ENCODE data around the gene WWOX. TPM values are rescaled to one million over a fixed set of nuclear protein-coding genes. Genes with fewer than 3 reads are reported as not detected.

WWOX gene
- total RNA-seq, 5 donors from 2014 or later (not counting 1 experiment from before 2014, with no cell fraction given) = 21.2 to 26.0 (median 22.6) TPM

GRCh38 chr16:78415669-78416068, 316.2 kb downstream of the WWOX start:
- H3K4me1 ChIP-seq (ENCODE audit: control insufficient read depth in 1 of 2, extremely low read depth in 1 of 2, insufficient read depth in 2 of 2, low read length in 2 of 2) = no peaks in the 10 kb centered on the region
- no peak overlapping the region for H3K4me3 ChIP-seq (ENCODE audit: control insufficient read depth in 1 of 2, extremely low read depth in 1 of 2, low read length in 1 of 2)
- ChIA-PET CTCF (no interaction called here), POLR2A (no interaction called here)
- H3K9me3 ChIP-seq = no peaks in the 10 kb centered on the region
- H3K36me3 Mint-ChIP-seq = peaks cover 26% of the 10 kb centered on the region
- peaks cover 16 to 26% (median 25%) of the 10 kb centered on the region in 3 donors for H3K9me3 Mint-ChIP-seq
- no peaks in the 10 kb centered on the region for H3K27me3 ChIP-seq (replicated peaks in 1 of 2; ENCODE audit: control insufficient read depth in 2 of 2, extremely low read depth in 1 of 2, insufficient read depth in 2 of 2, low read length in 1 of 2)
- H3K27ac Mint-ChIP-seq = no peak overlapping the region
- H3K27ac ChIP-seq (ENCODE audit: low read length) = no peak overlapping the region
- no peak overlapping the region for H3K4me3 Mint-ChIP-seq
- H3K27me3 Mint-ChIP-seq = no peaks in the 10 kb centered on the region
- H3K36me3 ChIP-seq (ENCODE audit: control insufficient read depth in 2 of 2, extremely low read depth in 1 of 2, insufficient read depth in 1 of 2, low read length in 1 of 2) = no peaks in the 10 kb centered on the region
- no CpG with 5 or more reads among the region's 1 CpG for WGBS (ENCODE audit: insufficient coverage)
- no peaks in the 10 kb centered on the region for H3K4me1 Mint-ChIP-seq
- DNase-seq (no peak), ATAC-seq (replicated peaks in 1 of 4) (no peak)

- no peaks in the 10 kb centered on the region for H3K4me1 ChIP-seq (ENCODE audit: control insufficient read depth in 1 of 2, extremely low read depth in 1 of 2, insufficient read depth in 2 of 2, low read length in 2 of 2)
- H3K9me3 ChIP-seq = no peaks in the 10 kb centered on the region
- H3K27me3 ChIP-seq (replicated peaks in 1 of 2; ENCODE audit: control insufficient read depth in 2 of 2, extremely low read depth in 1 of 2, insufficient read depth in 2 of 2, low read length in 1 of 2) = no peaks in the 10 kb centered on the region
- H3K4me1 Mint-ChIP-seq = no peaks in the 10 kb centered on the region
- no peak overlapping the region for H3K27ac ChIP-seq (ENCODE audit: low read length)
- no peaks in the 10 kb centered on the region for H3K27me3 Mint-ChIP-seq
- ATAC-seq (replicated peaks in 1 of 4) (no peak), DNase-seq (no peak)
- CTCF ChIA-PET = no interaction called here
- H3K4me3 Mint-ChIP-seq = no peak overlapping the region
- no peak overlapping the region for H3K4me3 ChIP-seq (ENCODE audit: control insufficient read depth in 1 of 2, extremely low read depth in 1 of 2, low read length in 1 of 2)
- POLR2A ChIA-PET = no interaction called here
- peaks cover 13 to 26% (median 22%) of the 10 kb centered on the region in 3 donors for H3K9me3 Mint-ChIP-seq
- no peaks in the 10 kb centered on the region for H3K36me3 ChIP-seq (ENCODE audit: control insufficient read depth in 2 of 2, extremely low read depth in 1 of 2, insufficient read depth in 1 of 2, low read length in 1 of 2)
- H3K36me3 Mint-ChIP-seq = peaks cover 26% of the 10 kb centered on the region
- no peak overlapping the region for H3K27ac Mint-ChIP-seq
These were observed 316.9 kb downstream of the WWOX start for GRCh38 chr16:78416400-78416799.

- H3K9me3 Mint-ChIP-seq = no peaks in the 10 kb centered on the region
These were observed 321.8 kb downstream of the WWOX start for GRCh38 chr16:78421181-78421708.

GRCh38 chr16:78425281-78425680, 325.8 kb downstream of the WWOX start:
- Histone ChIP-seq H3K4me3 (ENCODE audit: control insufficient read depth in 1 of 2, extremely low read depth in 1 of 2, low read length in 1 of 2) (no peak overlapping the region), H3K36me3 (ENCODE audit: control insufficient read depth in 2 of 2, extremely low read depth in 1 of 2, insufficient read depth in 1 of 2, low read length in 1 of 2) (no peaks in the 10 kb centered on the region), H3K27ac (ENCODE audit: low read length) (no peak overlapping the region), H3K27me3 (replicated peaks in 1 of 2; ENCODE audit: control insufficient read depth in 2 of 2, extremely low read depth in 1 of 2, insufficient read depth in 2 of 2, low read length in 1 of 2) (no peaks in the 10 kb centered on the region), H3K4me1 (ENCODE audit: control insufficient read depth in 1 of 2, extremely low read depth in 1 of 2, insufficient read depth in 2 of 2, low read length in 2 of 2) (no peaks in the 10 kb centered on the region), H3K9me3 (no peaks in the 10 kb centered on the region)
- Mint-ChIP-seq H3K36me3 (peaks cover 39% of the 10 kb centered on the region), H3K9me3 (peaks cover 0 to 7% (median 0%) of the 10 kb centered on the region in 3 donors), H3K27ac (no peak overlapping the region), H3K4me3 (no peak overlapping the region), H3K27me3 (no peaks in the 10 kb centered on the region), H3K4me1 (peaks cover 0 to 5% (median 2%) of the 10 kb centered on the region in 3 donors)
- ChIA-PET POLR2A (no interaction called here), CTCF (no interaction called here)
- DNase-seq (no peak), ATAC-seq (replicated peaks in 1 of 4) (no peak)
- WGBS (ENCODE audit: insufficient coverage) = 40% methylated on average over 1 of the region's 4 CpGs

More at GRCh38 chr16:78421181-78421708, 321.8 kb downstream of the WWOX start:
- no peaks in the 10 kb centered on the region for H3K27me3 Mint-ChIP-seq
- H3K36me3 ChIP-seq (ENCODE audit: control insufficient read depth in 2 of 2, extremely low read depth in 1 of 2, insufficient read depth in 1 of 2, low read length in 1 of 2) = no peaks in the 10 kb centered on the region
- ATAC-seq (replicated peaks in 1 of 4) = no peak
- WGBS (ENCODE audit: insufficient coverage) = 63% methylated on average over 1 of the region's 3 CpGs
- no peak for DNase-seq
- POLR2A ChIA-PET = interaction anchor here in 1 of 2 donors (0.7 kb wide), 1 partner anchor 12 kb away, joined by 4 read pairs; no protein-coding TSS in a partner anchor
- no peaks in the 10 kb centered on the region for H3K9me3 ChIP-seq
- CTCF ChIA-PET = no interaction called here
- H3K27me3 ChIP-seq (replicated peaks in 1 of 2; ENCODE audit: control insufficient read depth in 2 of 2, extremely low read depth in 1 of 2, insufficient read depth in 2 of 2, low read length in 1 of 2) = no peaks in the 10 kb centered on the region
- peaks cover 18% of the 10 kb centered on the region for H3K36me3 Mint-ChIP-seq
- H3K27ac ChIP-seq (ENCODE audit: low read length) = no peak overlapping the region
- H3K4me3 Mint-ChIP-seq = no peak overlapping the region
- no peak overlapping the region for H3K4me3 ChIP-seq (ENCODE audit: control insufficient read depth in 1 of 2, extremely low read depth in 1 of 2, low read length in 1 of 2)
- no peaks in the 10 kb centered on the region for H3K4me1 Mint-ChIP-seq
- H3K4me1 ChIP-seq (ENCODE audit: control insufficient read depth in 1 of 2, extremely low read depth in 1 of 2, insufficient read depth in 2 of 2, low read length in 2 of 2) = no peaks in the 10 kb centered on the region
- no peak overlapping the region for H3K27ac Mint-ChIP-seq

- DNase-seq (no peak), ATAC-seq (replicated peaks in 1 of 4) (no peak)
- Mint-ChIP-seq H3K27me3 (no peaks in the 10 kb centered on the region), H3K27ac (no peak overlapping the region), H3K4me3 (no peak overlapping the region), H3K4me1 (peaks cover 0 to 5% (median 2%) of the 10 kb centered on the region in 3 donors), H3K36me3 (peaks cover 46% of the 10 kb centered on the region), H3K9me3 (peaks cover 0 to 8% (median 0%) of the 10 kb centered on the region in 3 donors)
- H3K9me3 ChIP-seq = no peaks in the 10 kb centered on the region
- WGBS (ENCODE audit: insufficient coverage) = 86% methylated on average over 1 of the region's 7 CpGs
- H3K4me1 ChIP-seq (ENCODE audit: control insufficient read depth in 1 of 2, extremely low read depth in 1 of 2, insufficient read depth in 2 of 2, low read length in 2 of 2) = no peaks in the 10 kb centered on the region
- no peaks in the 10 kb centered on the region for H3K27me3 ChIP-seq (replicated peaks in 1 of 2; ENCODE audit: control insufficient read depth in 2 of 2, extremely low read depth in 1 of 2, insufficient read depth in 2 of 2, low read length in 1 of 2)
- no peak overlapping the region for H3K4me3 ChIP-seq (ENCODE audit: control insufficient read depth in 1 of 2, extremely low read depth in 1 of 2, low read length in 1 of 2)
- CTCF ChIA-PET = no interaction called here
- POLR2A ChIA-PET = no interaction called here
- H3K36me3 ChIP-seq (ENCODE audit: control insufficient read depth in 2 of 2, extremely low read depth in 1 of 2, insufficient read depth in 1 of 2, low read length in 1 of 2) = no peaks in the 10 kb centered on the region
- H3K27ac ChIP-seq (ENCODE audit: low read length) = no peak overlapping the region
These were observed 326.5 kb downstream of the WWOX start for GRCh38 chr16:78425891-78426510.

- no peak for ATAC-seq (replicated peaks in 1 of 4)
- POLR2A ChIA-PET = no interaction called here
- H3K27me3 ChIP-seq (replicated peaks in 1 of 2; ENCODE audit: control insufficient read depth in 2 of 2, extremely low read depth in 1 of 2, insufficient read depth in 2 of 2, low read length in 1 of 2) = no peaks in the 10 kb centered on the region
- Mint-ChIP-seq H3K4me1 (peaks cover 0 to 5% (median 2%) of the 10 kb centered on the region in 3 donors), H3K4me3 (no peak overlapping the region), H3K27ac (no peak overlapping the region), H3K36me3 (peaks cover 61% of the 10 kb centered on the region), H3K27me3 (no peaks in the 10 kb centered on the region), H3K9me3 (peaks cover 0 to 8% (median 0%) of the 10 kb centered on the region in 3 donors)
- no peaks in the 10 kb centered on the region for H3K9me3 ChIP-seq
- DNase-seq = no peak
- H3K4me1 ChIP-seq (ENCODE audit: control insufficient read depth in 1 of 2, extremely low read depth in 1 of 2, insufficient read depth in 2 of 2, low read length in 2 of 2) = no peaks in the 10 kb centered on the region
- CTCF ChIA-PET = interaction anchor here in 1 of 2 donors (0.7 kb wide), 1 partner anchor 14 kb away, joined by 3 read pairs; no protein-coding TSS in a partner anchor
- no peak overlapping the region for H3K4me3 ChIP-seq (ENCODE audit: control insufficient read depth in 1 of 2, extremely low read depth in 1 of 2, low read length in 1 of 2)
- no peaks in the 10 kb centered on the region for H3K36me3 ChIP-seq (ENCODE audit: control insufficient read depth in 2 of 2, extremely low read depth in 1 of 2, insufficient read depth in 1 of 2, low read length in 1 of 2)
- no peak overlapping the region for H3K27ac ChIP-seq (ENCODE audit: low read length)
- WGBS (ENCODE audit: insufficient coverage) = 43% methylated on average over 2 of the region's 3 CpGs
These were observed 328.7 kb downstream of the WWOX start for GRCh38 chr16:78428193-78428592.
